HT1080 (cell line): ENCODE results near the gene PROM2. TPM values are rescaled to one million over a fixed set of nuclear protein-coding genes. Genes with fewer than 3 reads are reported as not detected.
"Not testable (repeated sequence)": the region's sequence is repeated elsewhere in the genome, so short reads cannot be mapped to it uniquely, and the experiment has no call there.

Source experiments
- DNase-seq: peaks from one replicate; pipeline ENCODE4 v3.0.0-alpha.2; 2015; ENCODE audit warnings: low read depth
- total RNA-seq: library from RNA; depleted of rRNA; stranded (reverse); fragments of >200 nt; shearing (Covaris generic); gene quantifications from 2 replicates; pipeline ENCODE4 v1.2.3, GENCODE V29; 2014

Gene PROM2
- total RNA-seq, 1 experiment from 2014 or later: not detected

DNA sequence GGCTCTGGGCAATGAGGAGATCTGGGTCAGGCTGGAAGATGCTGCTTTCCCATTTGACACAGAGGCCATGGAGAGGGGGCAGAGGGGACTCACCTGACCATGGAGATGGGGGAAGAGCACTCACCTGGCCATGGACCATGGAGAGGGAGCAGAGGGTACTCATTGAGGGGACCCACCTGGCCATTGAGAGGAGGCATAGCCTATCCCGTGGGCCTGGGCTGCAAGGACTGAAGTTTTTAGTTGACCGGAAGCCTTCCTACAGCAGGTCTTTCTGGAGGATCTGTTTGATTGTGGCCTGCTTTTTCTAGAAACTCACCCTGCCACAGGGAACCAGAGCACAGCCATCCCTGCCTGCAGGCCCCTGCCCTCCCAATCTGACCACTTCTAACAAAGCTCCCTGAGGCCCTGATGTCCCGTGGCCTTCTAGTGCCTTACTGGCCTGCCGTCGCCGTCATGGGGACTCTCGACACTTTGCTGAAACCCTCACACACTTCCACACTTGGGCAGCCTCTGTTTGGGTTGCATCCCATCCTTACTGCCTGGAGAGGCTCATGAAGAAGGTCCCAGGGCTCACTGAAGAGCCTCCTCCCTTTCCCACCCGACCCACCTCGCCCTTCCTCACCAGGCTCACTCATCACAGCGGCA is 5.1 kb upstream of the PROM2 start:
- no peak for DNase-seq

DNA sequence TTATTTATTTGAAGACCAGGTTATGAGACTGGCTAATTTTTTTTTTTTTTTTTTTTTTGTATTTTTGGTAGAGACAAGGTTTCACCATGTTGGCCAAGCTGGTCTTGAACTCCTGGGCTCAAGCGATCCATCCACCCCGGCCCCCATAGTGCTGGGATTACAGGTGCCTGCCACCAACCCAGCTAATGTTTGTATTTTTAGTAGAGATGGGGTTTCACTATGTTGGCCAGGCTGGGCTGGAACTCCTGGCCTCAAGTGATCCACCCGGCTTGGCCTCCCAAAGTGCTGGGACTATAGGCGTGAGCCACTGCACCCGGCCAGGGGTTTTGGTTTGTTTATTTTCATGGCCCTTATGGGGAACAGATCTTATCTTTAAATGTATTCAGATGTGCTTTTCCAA is 4.5 kb upstream of the PROM2 start:
- DNase-seq: not testable (repeated sequence)

DNA sequence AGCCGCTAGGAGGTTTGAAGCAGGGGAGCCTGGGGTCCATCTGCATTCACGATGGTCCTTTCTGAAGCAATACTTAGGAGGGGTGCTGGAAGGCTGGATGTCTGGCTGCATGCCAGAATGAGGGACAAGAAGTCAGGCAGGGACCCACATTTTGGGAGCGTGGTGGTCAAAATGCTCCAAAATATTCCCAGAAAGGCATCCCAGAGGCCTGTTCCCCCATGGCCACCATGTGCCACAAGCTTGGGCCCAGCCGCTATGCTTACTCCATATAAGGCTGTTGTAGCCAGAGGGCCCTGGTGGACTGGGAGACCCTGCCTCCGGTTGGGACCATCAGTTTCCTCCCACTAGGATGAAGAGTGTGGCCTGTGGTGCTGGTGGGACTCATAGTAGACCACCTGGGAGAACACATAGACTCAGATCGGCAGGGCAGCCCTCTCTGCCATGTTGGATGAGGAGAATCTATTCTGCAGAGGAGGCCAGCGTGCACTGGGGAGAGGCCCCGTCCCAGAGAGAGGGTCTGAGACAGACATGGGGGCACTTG is 3.6 kb upstream of the PROM2 start:
- no peak for DNase-seq

DNA sequence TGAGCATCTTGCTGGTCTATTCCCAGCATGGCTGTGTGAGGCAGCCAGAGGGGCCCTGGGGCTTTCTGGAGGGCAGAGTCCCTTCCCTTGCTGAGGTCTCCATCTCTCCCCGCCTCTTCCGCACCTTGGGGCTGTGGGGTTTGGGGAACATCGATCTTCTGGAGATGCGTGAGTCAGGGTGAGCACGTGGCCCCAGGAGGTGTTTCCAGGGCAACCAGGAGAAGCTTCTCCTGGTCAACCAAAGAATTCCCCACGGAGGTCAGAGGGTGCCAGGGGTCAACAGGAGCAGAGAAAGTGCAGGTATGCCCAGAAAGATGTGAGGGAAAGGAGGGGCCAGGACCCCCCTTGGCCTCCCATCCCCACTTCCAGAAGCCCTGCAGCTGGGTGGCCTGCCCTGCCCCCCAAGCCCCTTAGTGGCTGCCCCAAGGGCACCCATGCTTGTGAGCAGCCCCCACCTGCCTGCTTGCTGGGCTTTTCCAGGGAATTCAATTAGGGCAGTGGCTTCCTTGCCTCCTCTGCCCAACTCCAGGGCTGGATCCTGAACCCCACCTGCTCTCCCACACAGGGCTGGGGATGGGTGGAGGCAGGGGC is 2.8 kb upstream of the PROM2 start:
- DNase-seq: no peak

DNA sequence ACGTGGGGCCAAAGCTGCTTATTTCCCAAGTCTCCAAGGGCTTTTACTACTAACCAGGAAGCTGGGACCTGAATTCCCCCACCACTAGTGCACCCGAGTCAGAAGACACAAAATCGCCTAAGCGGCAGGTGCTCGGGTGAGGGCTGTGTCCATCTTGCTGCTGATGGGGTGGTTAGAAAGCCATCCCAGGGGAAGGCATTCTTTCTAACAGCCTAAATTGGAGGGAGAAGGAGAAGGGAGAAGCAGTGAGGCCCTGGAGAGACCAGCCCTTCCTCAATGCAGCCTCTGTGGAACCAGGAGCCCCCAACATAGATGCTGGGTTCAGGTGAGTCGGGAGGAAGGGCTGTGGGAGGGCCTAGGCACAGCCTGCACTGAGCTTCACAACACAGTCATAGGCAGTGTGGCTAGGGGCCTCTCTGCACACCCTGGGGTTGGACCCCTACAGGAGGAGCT is 1.9 kb upstream of the PROM2 start:
- no peak for DNase-seq

DNA sequence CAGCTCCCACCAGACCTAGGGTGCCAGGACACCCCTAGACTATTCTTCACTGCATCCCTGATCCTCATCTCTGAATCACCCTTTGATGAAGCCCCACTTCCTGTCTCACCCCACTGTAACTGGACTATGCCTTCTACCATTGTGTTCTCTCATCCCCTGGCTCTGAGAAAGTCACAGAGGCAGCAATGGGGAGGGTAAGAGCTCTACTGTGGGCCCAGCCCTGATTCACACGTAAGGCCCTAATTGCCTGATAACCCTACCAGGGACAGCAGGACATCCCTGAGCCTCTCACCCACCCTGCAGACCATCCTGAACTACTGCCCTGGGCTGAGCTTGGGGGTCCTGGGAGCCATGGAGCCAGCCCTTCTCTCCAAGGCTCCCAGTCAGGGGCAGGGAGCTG is 1.5 kb upstream of the PROM2 start:
- DNase-seq: no peak

DNA sequence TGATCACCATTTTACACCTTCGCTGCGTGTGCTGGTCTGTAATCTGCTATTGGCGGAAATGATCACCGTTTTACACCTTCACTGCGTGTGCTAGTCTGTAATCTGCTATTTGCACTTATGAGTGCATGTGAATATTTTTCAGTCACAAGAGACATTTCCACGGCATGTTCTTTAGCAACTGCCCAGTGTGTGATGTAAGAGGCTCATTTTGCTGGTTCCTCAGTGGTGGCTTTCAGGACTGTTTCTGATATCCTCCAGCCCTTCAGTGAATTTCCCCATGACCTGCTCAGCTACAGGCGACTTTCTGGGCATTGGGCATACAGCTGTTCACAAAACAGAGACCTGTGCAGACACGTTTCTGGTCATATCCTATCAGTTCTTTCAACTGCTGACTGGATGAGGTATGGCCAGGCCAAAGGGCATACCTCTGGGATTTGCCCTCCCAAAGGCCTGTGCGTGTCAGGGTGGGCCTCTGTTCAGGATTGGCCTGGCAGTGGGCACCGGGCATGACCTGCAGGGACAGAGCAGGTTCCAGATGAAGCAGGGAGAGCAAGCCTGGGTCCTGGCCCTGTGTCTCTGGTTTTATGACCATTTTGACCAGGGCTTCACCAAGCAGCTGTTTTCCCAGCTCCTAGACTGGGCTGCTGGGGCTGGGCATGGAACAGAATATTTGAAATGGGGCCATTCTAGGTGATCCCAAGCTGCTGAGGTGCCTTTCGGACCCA is 521 bp upstream of the PROM2 start:
- no peak for DNase-seq

DNA sequence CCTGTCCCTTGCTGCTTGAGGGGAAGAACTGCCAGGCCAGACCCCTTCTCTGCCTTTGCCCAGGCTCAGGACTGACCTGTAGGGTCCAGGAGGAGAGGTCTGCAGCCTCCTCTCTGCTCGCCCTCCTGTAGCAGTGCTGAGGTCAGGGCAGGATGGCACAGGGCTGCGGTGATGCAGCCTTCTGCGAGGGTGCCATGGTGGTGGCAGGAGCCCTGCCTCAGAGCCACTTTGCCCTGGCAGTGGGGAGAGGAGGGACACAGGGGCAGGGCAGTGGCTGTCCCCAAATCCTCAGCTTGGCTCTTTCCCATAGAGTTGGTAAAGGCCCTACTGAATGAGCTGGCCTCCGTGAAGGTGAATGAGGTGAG is 884 bp downstream of the PROM2 start:
- DNase-seq: no peak

DNA sequence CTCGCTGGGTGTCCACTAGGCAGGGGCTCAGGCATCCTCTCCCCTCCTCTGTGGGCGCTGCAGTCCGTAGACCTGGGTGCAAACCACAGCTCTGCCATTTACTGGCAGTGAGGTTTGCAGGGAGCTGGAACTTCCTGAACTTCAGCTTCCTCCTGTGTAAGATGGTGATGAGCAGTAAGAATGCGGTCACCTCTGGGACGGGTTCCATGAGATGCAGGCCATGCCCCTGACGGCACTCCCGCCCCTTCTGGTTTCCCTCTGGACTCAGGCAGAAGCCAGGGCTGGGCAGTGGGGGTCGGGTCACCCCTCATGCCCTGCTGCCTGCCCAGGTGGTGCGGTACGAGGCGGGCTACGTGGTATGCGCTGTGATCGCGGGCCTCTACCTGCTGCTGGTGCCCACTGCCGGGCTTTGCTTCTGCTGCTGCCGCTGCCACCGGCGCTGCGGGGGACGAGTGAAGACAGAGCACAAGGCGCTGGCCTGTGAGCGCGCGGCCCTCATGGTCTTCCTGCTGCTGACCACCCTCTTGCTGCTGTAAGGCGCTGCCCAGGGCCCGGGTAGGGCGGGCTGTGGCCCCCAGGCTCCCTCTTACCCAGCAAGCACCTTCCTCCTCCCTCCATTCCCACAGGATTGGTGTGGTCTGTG is 1.5 kb downstream of the PROM2 start:
- DNase-seq: no peak

DNA sequence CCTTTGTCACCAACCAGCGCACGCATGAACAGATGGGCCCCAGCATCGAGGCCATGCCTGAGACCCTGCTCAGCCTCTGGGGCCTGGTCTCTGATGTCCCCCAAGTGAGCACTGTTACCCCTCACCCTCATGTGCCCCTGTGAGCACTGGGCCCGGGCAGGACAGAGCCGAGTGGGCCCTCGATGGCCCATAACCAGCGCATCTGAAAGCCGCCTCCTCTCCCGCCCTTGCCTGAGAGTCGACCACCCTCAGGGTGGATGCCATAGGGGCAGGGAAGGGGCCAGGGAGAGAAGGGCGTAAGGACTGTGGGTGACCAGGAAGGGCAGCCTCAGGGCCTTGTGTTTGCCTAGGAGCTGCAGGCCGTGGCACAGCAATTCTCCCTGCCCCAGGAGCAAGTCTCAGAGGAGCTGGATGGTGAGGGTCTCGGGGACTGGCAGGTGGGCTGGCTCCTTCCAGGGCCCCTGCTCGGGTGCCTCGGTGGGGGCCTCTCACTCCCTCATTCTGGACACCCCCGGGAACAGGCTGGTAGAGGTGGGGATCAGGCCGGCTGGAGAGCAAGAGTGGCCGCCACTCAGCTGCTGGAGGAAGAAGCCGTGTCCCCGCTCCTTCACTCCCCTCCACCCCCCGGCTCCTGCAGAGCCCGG is 2.1 kb downstream of the PROM2 start:
- no peak for DNase-seq

DNA sequence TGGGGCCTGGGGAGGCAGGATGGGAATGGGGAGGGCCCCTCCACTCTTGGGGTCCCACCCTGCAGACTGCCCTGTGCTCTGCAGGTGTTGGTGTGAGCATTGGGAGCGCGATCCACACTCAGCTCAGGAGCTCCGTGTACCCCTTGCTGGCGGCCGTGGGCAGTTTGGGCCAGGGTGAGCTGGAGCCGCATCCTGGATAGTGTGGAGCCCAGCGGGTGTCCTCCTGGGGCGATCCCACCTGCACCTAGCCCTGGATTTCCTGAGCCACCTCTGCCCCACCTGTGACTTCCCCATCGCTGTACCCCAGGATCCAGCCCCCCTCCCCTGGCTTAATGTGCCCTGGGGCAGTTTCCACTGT is 2.6 kb downstream of the PROM2 start:
- DNase-seq: no peak

DNA sequence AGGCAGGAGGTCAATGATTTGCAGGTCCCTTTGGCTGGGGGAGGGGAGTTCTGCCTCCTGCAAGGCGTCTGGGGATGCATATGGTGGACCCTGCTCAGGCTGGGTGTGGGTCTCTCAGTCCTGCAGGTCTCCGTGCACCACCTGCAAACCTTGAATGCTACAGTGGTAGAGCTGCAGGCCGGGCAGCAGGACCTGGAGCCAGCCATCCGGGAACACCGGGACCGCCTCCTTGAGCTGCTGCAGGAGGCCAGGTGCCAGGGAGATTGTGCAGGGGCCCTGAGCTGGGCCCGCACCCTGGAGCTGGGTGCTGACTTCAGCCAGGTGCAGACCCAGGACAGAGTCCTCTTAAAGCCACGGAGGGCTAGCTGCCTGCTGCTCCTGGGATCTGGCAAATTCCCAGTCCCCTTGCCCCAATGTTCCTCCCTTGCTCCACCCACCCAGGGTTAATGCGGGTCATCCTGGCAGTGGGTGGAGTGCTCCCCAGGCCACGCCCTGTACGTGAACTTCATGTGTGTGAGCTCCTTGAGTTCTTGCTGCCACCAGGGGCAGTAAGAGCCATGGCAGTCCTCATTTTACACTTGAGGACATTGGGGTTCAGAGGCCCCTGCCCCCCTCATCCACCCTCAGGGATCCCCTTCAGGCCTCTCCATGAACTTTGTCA is 3.1 kb downstream of the PROM2 start:
- no peak for DNase-seq

DNA sequence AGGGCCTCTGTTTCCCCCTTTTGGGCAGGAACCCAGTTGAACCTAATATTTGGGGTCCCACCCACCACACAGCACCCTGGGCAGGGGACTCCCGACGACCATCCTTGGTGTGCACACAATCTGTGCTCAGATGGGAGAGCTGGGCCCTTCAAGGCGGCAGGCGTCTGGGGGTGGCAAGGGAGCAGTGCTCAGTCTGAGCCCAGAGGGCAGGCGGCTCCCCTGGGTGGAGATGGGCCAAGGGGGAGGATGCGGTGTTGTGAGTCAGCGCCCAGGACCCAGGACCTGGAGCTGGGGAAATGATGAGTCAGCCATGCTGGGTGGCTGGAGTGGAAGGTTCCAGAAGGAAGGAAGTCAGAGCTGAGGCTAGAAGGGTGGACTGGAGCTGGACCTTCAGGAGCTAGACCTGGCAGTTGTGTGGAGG is 3.8 kb downstream of the PROM2 start:
- peak; percentile 73 for DNase-seq

DNA sequence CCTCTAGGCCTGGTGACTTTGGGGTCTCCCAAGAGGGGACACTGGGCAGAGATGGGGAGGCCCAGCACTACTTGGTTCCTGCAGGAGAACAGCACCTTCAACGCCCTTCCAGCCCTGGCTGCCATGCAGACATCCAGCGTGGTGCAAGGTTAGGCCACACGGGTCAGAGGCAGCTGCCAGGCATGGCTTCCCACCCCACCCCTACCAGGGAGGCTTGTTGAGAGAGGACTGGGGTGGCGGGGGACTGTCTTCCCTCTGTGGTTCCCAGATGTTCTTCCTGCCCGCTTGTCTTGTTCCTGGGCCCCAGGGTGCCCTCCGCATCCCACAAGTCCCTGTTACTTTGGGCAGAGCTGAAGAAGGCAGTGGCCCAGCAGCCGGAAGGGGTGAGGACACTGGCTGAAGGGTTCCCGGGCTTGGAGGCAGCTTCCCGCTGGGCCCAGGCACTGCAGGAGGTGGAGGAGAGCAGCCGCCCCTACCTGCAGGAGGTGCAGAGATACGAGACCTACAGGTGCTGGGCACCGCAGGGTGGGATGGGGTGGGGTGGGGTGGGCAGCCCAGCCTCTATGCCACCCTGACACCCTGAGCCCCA is 4.5 kb downstream of the PROM2 start:
- DNase-seq: no peak

DNA sequence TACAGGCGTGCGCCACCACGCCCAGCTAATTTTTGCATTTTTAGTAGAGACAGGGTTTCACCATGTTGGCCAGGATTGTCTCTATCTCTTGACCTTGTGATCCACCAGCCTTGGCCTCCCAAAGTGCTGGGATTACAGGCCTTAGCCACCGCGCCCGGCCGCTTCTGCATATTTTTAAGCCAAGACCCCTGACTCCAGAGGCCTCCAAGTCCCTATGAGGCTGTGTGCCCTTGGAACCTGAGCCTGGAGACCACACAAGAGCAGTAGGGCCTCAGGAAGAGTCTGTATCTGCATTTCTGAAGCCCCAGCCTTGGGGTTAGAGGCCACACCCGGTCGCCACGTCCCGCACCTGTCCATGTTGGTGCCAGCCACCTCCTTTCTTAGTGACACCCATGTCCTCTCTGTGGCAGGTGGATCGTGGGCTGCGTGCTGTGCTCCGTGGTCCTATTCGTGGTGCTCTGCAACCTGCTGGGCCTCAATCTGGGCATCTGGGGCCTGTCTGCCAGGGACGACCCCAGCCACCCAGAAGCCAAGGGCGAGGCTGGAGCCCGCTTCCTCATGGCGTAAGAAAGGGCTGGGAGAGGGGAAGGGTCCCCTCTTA is 5.3 kb downstream of the PROM2 start:
- no peak for DNase-seq

DNA sequence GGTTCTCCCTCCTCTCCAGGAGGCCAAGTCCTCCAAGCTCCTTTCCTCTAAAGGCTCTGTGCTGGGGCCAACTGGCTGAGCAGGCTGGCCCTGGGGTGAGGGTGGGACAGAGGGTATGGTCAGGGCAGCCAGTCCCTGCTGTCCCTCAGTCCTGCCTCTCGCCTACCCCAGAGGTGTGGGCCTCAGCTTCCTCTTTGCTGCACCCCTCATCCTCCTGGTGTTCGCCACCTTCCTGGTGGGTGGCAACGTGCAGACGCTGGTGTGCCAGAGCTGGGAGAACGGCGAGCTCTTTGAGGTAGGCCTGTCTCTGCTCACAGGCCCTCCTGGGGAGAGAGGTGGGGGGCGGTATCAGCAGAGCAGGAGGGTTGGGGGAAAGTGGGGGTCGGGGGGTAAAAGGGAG is 6.8 kb downstream of the PROM2 start:
- no peak for DNase-seq

DNA sequence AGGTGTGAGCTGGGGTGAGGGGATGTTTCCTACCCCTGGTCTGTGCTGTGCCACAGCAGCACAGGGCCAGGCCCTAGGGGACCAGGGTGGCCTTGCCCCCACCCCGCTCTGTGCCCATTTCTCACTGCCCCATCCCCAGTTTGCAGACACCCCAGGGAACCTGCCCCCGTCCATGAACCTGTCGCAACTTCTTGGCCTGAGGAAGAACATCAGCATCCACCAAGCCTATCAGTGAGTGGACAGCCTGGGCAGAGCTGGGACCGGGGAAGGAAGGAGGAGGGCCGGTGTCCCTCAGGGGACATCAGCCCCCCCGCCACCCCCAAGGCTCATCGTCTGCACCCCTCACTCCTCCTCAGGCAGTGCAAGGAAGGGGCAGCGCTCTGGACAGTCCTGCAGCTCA is 7.5 kb downstream of the PROM2 start:
- no peak for DNase-seq

DNA sequence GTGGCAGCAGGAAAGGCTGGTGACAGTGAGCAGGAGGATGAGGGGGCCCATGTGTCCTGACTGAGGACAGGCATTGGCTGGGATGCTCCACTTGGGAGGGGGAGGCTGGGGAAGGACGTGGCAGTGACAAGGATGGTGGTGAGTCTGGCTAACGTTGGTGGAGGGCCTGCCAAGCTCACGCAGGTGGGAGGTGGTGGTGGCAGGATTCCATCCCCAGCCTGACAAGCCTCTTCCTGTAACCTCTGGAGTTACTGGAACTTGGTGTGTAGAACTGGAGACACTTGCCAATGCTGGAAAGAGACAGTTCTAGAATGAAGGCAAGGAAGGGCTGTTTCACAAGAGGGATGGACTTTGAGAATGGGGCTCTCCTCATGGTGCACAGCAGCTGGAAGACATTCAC is 8.2 kb downstream of the PROM2 start:
- DNase-seq: no peak

DNA sequence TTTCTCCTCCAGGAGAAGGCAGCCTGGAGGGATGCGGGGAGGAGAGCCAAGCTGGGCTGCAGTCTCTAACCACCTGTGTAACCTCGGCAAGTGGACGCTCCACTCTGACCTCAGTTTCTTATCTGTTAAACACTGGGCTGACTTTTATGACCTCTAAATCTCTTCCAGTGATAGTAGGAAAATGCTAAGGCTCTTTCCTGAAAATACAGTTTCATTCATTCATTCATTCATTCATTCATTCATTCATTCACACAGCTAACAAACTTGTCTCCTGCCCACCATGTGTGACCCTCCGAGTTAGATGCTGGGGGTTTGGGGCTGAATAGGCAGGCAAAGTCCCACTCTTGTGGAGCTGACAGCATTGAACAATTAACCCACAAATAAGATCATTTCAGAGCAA is 9.3 kb downstream of the PROM2 start:
- DNase-seq: no peak

DNA sequence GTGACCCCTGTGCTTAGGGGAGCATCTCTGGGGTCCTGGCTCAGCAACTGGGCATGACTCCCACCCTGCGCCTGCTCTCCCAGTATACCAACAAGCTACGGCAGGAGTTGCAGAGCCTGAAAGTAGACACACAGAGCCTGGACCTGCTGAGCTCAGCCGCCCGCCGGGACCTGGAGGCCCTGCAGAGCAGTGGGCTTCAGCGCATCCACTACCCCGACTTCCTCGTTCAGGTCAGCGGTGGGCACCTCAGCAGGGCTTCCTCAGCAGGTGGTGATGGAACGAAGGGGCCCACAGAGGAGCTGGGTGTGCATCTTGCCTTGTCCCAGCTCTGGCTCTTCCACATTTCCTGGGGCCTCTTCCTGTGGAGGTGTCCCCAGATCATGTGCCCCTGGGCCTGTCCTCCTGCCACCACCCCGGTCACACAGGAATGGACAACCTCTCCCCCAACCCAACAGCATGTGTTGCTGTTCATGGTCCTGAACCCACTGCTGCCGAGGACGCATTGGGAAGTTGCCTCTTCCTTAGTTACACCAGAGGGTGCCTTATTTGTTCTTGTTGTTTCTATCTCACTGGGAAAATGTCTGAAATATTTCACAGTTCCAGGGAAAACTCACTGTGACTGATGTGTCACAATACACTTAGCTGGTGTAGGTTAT is 10.8 kb downstream of the PROM2 start:
- DNase-seq: no peak
